IMR-90 (cell line): ENCODE measurements around the gene HOXC5. TPM values are rescaled to one million over a fixed set of nuclear protein-coding genes. Genes with fewer than 3 reads are reported as not detected.

ENCODE experiments used
- ATAC-seq: fragments of 200-7000 bp; cut with Tn5 transposase; 2 replicates; pipeline ENCODE4 v1.9.1; 2020; ENCODE audit warnings: low read depth, mild to moderate bottlenecking, moderate library complexity
- BruUV-seq: library from RNA; stranded (reverse); fragments of 400-500 nt; replicated peaks from 2 replicates; lab custom pipeline; 2021; lab: Mats Ljungman, UMichigan
- CTCF ChIA-PET: fragments of 300-600 bp; formaldehyde crosslinking; extraction: SDS; loops from one replicate; lab custom pipeline; 2021; ENCODE audit warnings: antibody characterized with exemption; lab: Yijun Ruan, JAX
- POLR2A ChIA-PET: fragments of 300-600 bp; sonication (Branson Sonifier 250); formaldehyde crosslinking; loops from one replicate; lab custom pipeline; 2022; ENCODE audit warnings: antibody characterized with exemption; ENCODE audit not compliant: unreplicated experiment; lab: Charles Lee
- DNase-seq: peaks from one replicate; pipeline ENCODE4 v3.0.0; 2013
- H2AFZ ChIP-seq: replicated peaks from 2 replicates; pipeline ENCODE3; 2013; ENCODE audit warnings: low read length, mild to moderate bottlenecking; ENCODE audit not compliant: poor library complexity
- H2AK5ac ChIP-seq: 2 replicates; pipeline ENCODE4 v1.6.1; 2013; ENCODE audit warnings: low read depth, low read length, inconsistent platforms
- H2AK9ac ChIP-seq: replicated peaks from 2 replicates; pipeline ENCODE3; 2013; ENCODE audit warnings: mild to moderate bottlenecking, low read depth, low read length, moderate library complexity; ENCODE audit not compliant: poor library complexity
- H2BK120ac ChIP-seq: 2 replicates; pipeline ENCODE4 v1.6.1; 2013; ENCODE audit warnings: low read depth, low read length, inconsistent platforms
- H2BK15ac ChIP-seq: 3 replicates; pipeline ENCODE4 v1.6.1; 2013; ENCODE audit warnings: low read depth, low read length, inconsistent platforms
- H2BK20ac ChIP-seq: 2 replicates; pipeline ENCODE4 v1.6.1; 2013; ENCODE audit warnings: low read depth, mild to moderate bottlenecking, inconsistent platforms, low read length, moderate library complexity
- H2BK5ac ChIP-seq: 2 replicates; pipeline ENCODE4 v1.6.1; 2013; ENCODE audit warnings: mild to moderate bottlenecking, low read depth, low read length, inconsistent platforms; ENCODE audit not compliant: poor library complexity, severe bottlenecking
- H3K14ac ChIP-seq: replicated peaks from 2 replicates; pipeline ENCODE4 v1.6.1; 2013; ENCODE audit warnings: low read depth, low read length, inconsistent platforms
- H3K18ac ChIP-seq: 2 replicates; pipeline ENCODE4 v1.6.1; 2013; ENCODE audit warnings: low read depth, low read length, control low read depth
- H3K23ac ChIP-seq: 2 replicates; pipeline ENCODE4 v1.6.1; 2013; ENCODE audit warnings: low read depth, low read length, inconsistent platforms
- H3K27ac ChIP-seq: 2 replicates; pipeline ENCODE4 v1.5.1; 2013; ENCODE audit warnings: mild to moderate bottlenecking, control low read depth, low read length; ENCODE audit not compliant: insufficient read depth
- H3K27me3 ChIP-seq: 2 replicates; pipeline ENCODE4 v1.6.1; 2013; ENCODE audit warnings: low read length; ENCODE audit not compliant: control insufficient read depth, insufficient read depth
- H3K36me3 ChIP-seq: 2 replicates; pipeline ENCODE4 v1.6.1; 2013; ENCODE audit warnings: low read length, mixed read lengths; ENCODE audit not compliant: control insufficient read depth, insufficient read depth
- H3K4ac ChIP-seq: 2 replicates; pipeline ENCODE4 v1.6.1; 2013; ENCODE audit warnings: low read depth, low read length, inconsistent platforms
- H3K4me1 ChIP-seq: 2 replicates; pipeline ENCODE4 v1.6.1; 2013; ENCODE audit warnings: low read length, mixed read lengths; ENCODE audit not compliant: control insufficient read depth, insufficient read depth
- H3K4me2 ChIP-seq: 2 replicates; pipeline ENCODE4 v1.6.1; 2013; ENCODE audit warnings: low read depth, mild to moderate bottlenecking, control low read depth, low read length, moderate library complexity
- H3K4me3 ChIP-seq: 2 replicates; pipeline ENCODE4 v1.5.1; 2013; ENCODE audit warnings: low read depth, mild to moderate bottlenecking, control low read depth, low read length, moderate library complexity; ENCODE audit not compliant: insufficient read depth
- H3K56ac ChIP-seq: 2 replicates; pipeline ENCODE4 v1.6.1; 2013; ENCODE audit warnings: low read length, inconsistent platforms; ENCODE audit not compliant: insufficient read depth; ENCODE audit errors: extremely low read depth
- H3K79me1 ChIP-seq, 2 experiments: 2 replicates each; pipeline ENCODE4 v1.6.1; 2013; ENCODE audit warnings: low read length in 2 of 2, inconsistent platforms in 1 of 2, low read depth in 1 of 2
- H3K9ac ChIP-seq: 2 replicates; pipeline ENCODE4 v1.6.1; 2013; ENCODE audit warnings: low read depth, low read length, control low read depth
- H3K9me1 ChIP-seq: 2 replicates; pipeline ENCODE4 v1.6.1; 2013; ENCODE audit warnings: low read length, inconsistent platforms; ENCODE audit not compliant: insufficient read depth
- H3K9me3 ChIP-seq: 2 replicates; pipeline ENCODE4 v1.6.1; 2013; ENCODE audit warnings: low read length; ENCODE audit not compliant: control insufficient read depth, insufficient read depth
- H4K20me1 ChIP-seq: 2 replicates; pipeline ENCODE4 v1.6.1; 2013; ENCODE audit warnings: low read length, inconsistent platforms; ENCODE audit not compliant: insufficient read depth
- H4K5ac ChIP-seq: 2 replicates; pipeline ENCODE4 v1.6.1; 2013; ENCODE audit warnings: mild to moderate bottlenecking, low read depth, low read length, control low read depth
- H4K8ac ChIP-seq, 2 experiments: 2 replicates each; pipeline ENCODE4 v1.6.1; 2013; ENCODE audit warnings: low read depth in 2 of 2, low read length in 2 of 2, control low read depth in 1 of 2, inconsistent platforms in 1 of 2
- H4K91ac ChIP-seq: 2 replicates; pipeline ENCODE4 v1.6.1; 2013; ENCODE audit warnings: low read depth, low read length, inconsistent platforms; ENCODE audit not compliant: insufficient read depth
- FOS ChIP-seq: fragments of 150-350 bp; IDR thresholded peaks from 2 replicates; pipeline ENCODE4 v1.6.1; 2016; ENCODE audit warnings: low read depth, low read length
- MXI1 ChIP-seq: IDR thresholded peaks from 2 replicates; pipeline ENCODE4 v1.6.1; 2012; ENCODE audit warnings: low read depth, mild to moderate bottlenecking, low read length, moderate library complexity, borderline replicate concordance
- WGBS, 2 experiments: methylation state at CpG; one replicate each; pipeline versions ENCODE4 v1.1.5 to v1.1.7; 2013; ENCODE audit warnings: missing lambda C conversion rate in 2 of 2; ENCODE audit not compliant: insufficient read length in 1 of 2; ENCODE audit errors: extremely low coverage in 2 of 2; 5-methylcytosine and 5-hydroxymethylcytosine counted together
- dilution Hi-C: fragments of 300-500 bp; cut with HindIII; formaldehyde crosslinking; loops from one replicate; pipeline ENCODE4 v1.14.3; 2018; ENCODE audit warnings: low sequenced_read_pairs; ENCODE audit not compliant: unreplicated experiment
- in situ Hi-C: fragments of 300-500 bp; cut with MboI; formaldehyde crosslinking; loops from 3 replicates; pipeline ENCODE4 v1.14.3; 2019; ENCODE audit warnings: low sequenced_read_pairs, inconsistent platforms, mixed read lengths
- intact Hi-C: fragments of 100-400 bp; cut with micrococcal nuclease; formaldehyde crosslinking; loops from 2 replicates; pipeline ENCODE4 v1.10.0; 2022
- polyA plus RNA-seq, 3 experiments: library from polyadenylated mRNA; depleted of rRNA; stranded (reverse); fragments of >200 nt; gene quantifications; 2 replicates each; pipeline ENCODE4 v1.2.3, GENCODE V29; 2012; ENCODE audit warnings: low replicate concordance in 1 of 3
- total RNA-seq: library from RNA; depleted of rRNA; stranded (reverse); fragments of >200 nt; gene quantifications from 2 replicates; pipeline ENCODE4 v1.2.3, GENCODE V29; 2012

HOXC5 gene
- total and polyA plus RNA-seq, 2 of the 4 experiments (the other 2 are of a cell fraction) = not detected

GRCh38 chr12:54060975-54061778, 28.3 kb downstream of the HOXC5 start:
- no peaks in the 10 kb centered on the region for H3K79me1 ChIP-seq
- H3K27ac ChIP-seq = no peak overlapping the region
- H2AFZ ChIP-seq = no peak overlapping the region
- no peaks in the 10 kb centered on the region for H4K20me1 ChIP-seq
- H3K9me1 ChIP-seq = no peaks in the 10 kb centered on the region
- ATAC-seq (no peak), DNase-seq (no peak)
- no peak overlapping the region for H2BK20ac ChIP-seq
- no peak overlapping the region for H3K4me3 ChIP-seq
- WGBS, 2 experiments = no CpG with 5 or more reads among the region's 7 CpGs
- H3K4ac ChIP-seq = no peak overlapping the region
- H2BK15ac ChIP-seq = no peak overlapping the region
- intact Hi-C loops = no loop called here
- H3K23ac ChIP-seq = no peak overlapping the region
- no peak overlapping the region for H3K56ac ChIP-seq
- no peak overlapping the region for H2AK9ac ChIP-seq
- H4K8ac ChIP-seq = no peak overlapping the region
- no peak overlapping the region for H3K4me2 ChIP-seq
- dilution Hi-C loops = no loop called here
- H2BK120ac ChIP-seq = no peak overlapping the region
- ChIA-PET CTCF (no interaction called here), POLR2A (no interaction called here)
- in situ Hi-C loops = no loop called here
- no peak overlapping the region for H3K14ac ChIP-seq
- TF ChIP-seq FOS (no peak), MXI1 (no peak)
- no peaks in the 10 kb centered on the region for H3K4me1 ChIP-seq
- H4K5ac ChIP-seq = no peak overlapping the region
- no TSS peak for BruUV-seq
- H3K9ac ChIP-seq = no peak overlapping the region
- H4K91ac ChIP-seq = no peak overlapping the region
- H3K27me3 ChIP-seq = peaks cover 45% of the 10 kb centered on the region
- H2AK5ac ChIP-seq = no peak overlapping the region
- no peaks in the 10 kb centered on the region for H3K9me3 ChIP-seq
- H3K36me3 ChIP-seq = no peaks in the 10 kb centered on the region
- no peak overlapping the region for H3K18ac ChIP-seq
- no peak overlapping the region for H2BK5ac ChIP-seq
